ENCODE measurements around the gene VEGFB. TPM values are rescaled to one million over a fixed set of nuclear protein-coding genes. Genes with fewer than 3 reads are reported as not detected.
"Not testable (repeated sequence)": the region's sequence is repeated elsewhere in the genome, so short reads cannot be mapped to it uniquely, and the experiment has no call there.

The VEGFB gene
- polyA plus RNA-seq, 1 experiment = 13.2 TPM

GRCh38 chr11:64244107-64244506, 9.7 kb downstream of the VEGFB start:
- H3K4me3 ChIP-seq (ENCODE audit: low read depth, low read length) = no peak overlapping the region
- no peak for DNase-seq (ENCODE audit: low read depth)
- no peak for TF ChIP-seq CTCF (IDR thresholded peaks at IDR 0.05; ENCODE audit: insufficient read depth, low read depth, low read length)
- H3K27me3 ChIP-seq (ENCODE audit: control insufficient read depth, insufficient read depth, low read length) = no peaks in the 10 kb centered on the region
- ChIA-PET POLR2A (interaction anchor here (1.1 kb wide), 1 partner anchor 59 kb away, joined by 3 read pairs; the partner anchor contains the start of gene STIP1), CTCF (interaction anchor here (1.0 to 2.0 kb wide), 5 partner anchors 11 to 111 kb away, joined by 3 to 10 read pairs (median 5); no protein-coding TSS in a partner anchor)
- peaks cover 11% of the 10 kb centered on the region for H3K36me3 ChIP-seq (ENCODE audit: control insufficient read depth, insufficient read depth, low read length)

- DNase-seq (ENCODE audit: low read depth) = no peak
- H3K4me3 ChIP-seq (ENCODE audit: low read depth, low read length) = peak overlapping the region; percentile 94
- ChIA-PET POLR2A (interaction anchor here (0.7 kb wide), 1 partner anchor 60 kb away, joined by 3 read pairs; no protein-coding TSS in a partner anchor), CTCF (interaction anchor here (1.0 to 8.2 kb wide), 6 partner anchors 24 to 110 kb away, joined by 5 to 92 read pairs (median 6); partner anchors contain the start of genes CATSPERZ, ESRRA and FERMT3)
- TF ChIP-seq CTCF (IDR thresholded peaks at IDR 0.05; ENCODE audit: insufficient read depth, low read depth, low read length) = no peak
- peaks cover 11% of the 10 kb centered on the region for H3K36me3 ChIP-seq (ENCODE audit: control insufficient read depth, insufficient read depth, low read length)
- H3K27me3 ChIP-seq (ENCODE audit: control insufficient read depth, insufficient read depth, low read length) = no peaks in the 10 kb centered on the region
Observed at GRCh38 chr11:64244966-64245365, 10.6 kb downstream of the VEGFB start.

- POLR2A ChIA-PET = interaction anchor here (0.7 kb wide), 1 partner anchor 60 kb away, joined by 3 read pairs; no protein-coding TSS in a partner anchor
- TF ChIP-seq CTCF (IDR thresholded peaks at IDR 0.05; ENCODE audit: insufficient read depth, low read depth, low read length) = no peak
- CTCF ChIA-PET = interaction anchor here (1.0 to 8.2 kb wide), 7 partner anchors 24 to 110 kb away, joined by 4 to 92 read pairs (median 6); partner anchors contain the start of genes CATSPERZ, ESRRA and FERMT3
- H3K27me3 ChIP-seq (ENCODE audit: control insufficient read depth, insufficient read depth, low read length) = no peaks in the 10 kb centered on the region
- DNase-seq (ENCODE audit: low read depth) = no peak
- peak overlapping the region; percentile 94 for H3K4me3 ChIP-seq (ENCODE audit: low read depth, low read length)
- H3K36me3 ChIP-seq (ENCODE audit: control insufficient read depth, insufficient read depth, low read length) = peaks cover 11% of the 10 kb centered on the region
Observed at GRCh38 chr11:64245401-64245796, 11.0 kb downstream of the VEGFB start.

- no peak for DNase-seq (ENCODE audit: low read depth)
- ChIA-PET CTCF (interaction anchor here (0.7 to 8.2 kb wide), 12 partner anchors 12 to 598 kb away, joined by 3 to 92 read pairs (median 4); partner anchors contain the start of genes CATSPERZ, CDC42BPG, ESRRA and FERMT3), POLR2A (interaction anchor here (0.6 to 0.7 kb wide), 2 partner anchors 61 to 1406 kb away, joined by 3 to 5 read pairs; no protein-coding TSS in a partner anchor)
- Histone ChIP-seq H3K36me3 (ENCODE audit: control insufficient read depth, insufficient read depth, low read length) (peaks cover 11% of the 10 kb centered on the region), H3K4me3 (ENCODE audit: low read depth, low read length) (peak overlapping the region; percentile 94), H3K27me3 (ENCODE audit: control insufficient read depth, insufficient read depth, low read length) (no peaks in the 10 kb centered on the region)
- no peak for TF ChIP-seq CTCF (IDR thresholded peaks at IDR 0.05; ENCODE audit: insufficient read depth, low read depth, low read length)
Observed at GRCh38 chr11:64245797-64246620, 11.6 kb downstream of the VEGFB start.

- POLR2A ChIA-PET = interaction anchor here (0.6 kb wide), 1 partner anchor 1407 kb away, joined by 5 read pairs; no protein-coding TSS in a partner anchor
Observed at GRCh38 chr11:64246621-64246870, 12.2 kb downstream of the VEGFB start.

More at GRCh38 chr11:64246621-64246870, 12.2 kb downstream of the VEGFB start:
- Histone ChIP-seq H3K36me3 (ENCODE audit: control insufficient read depth, insufficient read depth, low read length) (peaks cover 11% of the 10 kb centered on the region), H3K4me3 (ENCODE audit: low read depth, low read length) (peak overlapping the region; percentile 94)
- not testable (repeated sequence) for H3K27me3 ChIP-seq (ENCODE audit: control insufficient read depth, insufficient read depth, low read length); DNase-seq (ENCODE audit: low read depth)
- CTCF ChIA-PET = interaction anchor here (0.7 to 8.2 kb wide), 8 partner anchors 11 to 598 kb away, joined by 3 to 92 read pairs (median 4); partner anchors contain the start of genes CATSPERZ, CDC42BPG, ESRRA and FERMT3

All from BJ (cell line).